T-helper 1 cell treated with Interleukin-12 subunit alpha and Interleukin-12 subunit beta and Interleukin-4 antibody, amounts not matched to agents 30 μg/mL and 1 μg/mL, for 36 hours (primary cell): ENCODE measurements around the gene CNPPD1.
"Not testable (repeated sequence)": the region's sequence is repeated elsewhere in the genome, so short reads cannot be mapped to it uniquely, and the experiment has no call there.

Experiments
- H3K27ac Mint-ChIP-seq: one replicate; pipeline ENCODE4 v1.8.0; 2021; ENCODE audit warnings: mild to moderate bottlenecking, mixed read lengths
- H3K27me3 Mint-ChIP-seq: one replicate; pipeline ENCODE4 v1.8.0; 2021; ENCODE audit warnings: low read depth, mixed read lengths
- H3K36me3 Mint-ChIP-seq: one replicate; pipeline ENCODE4 v1.8.0; 2021; ENCODE audit warnings: low read depth, mixed read lengths
- H3K4me1 Mint-ChIP-seq: one replicate; pipeline ENCODE4 v1.8.0; 2021; ENCODE audit warnings: low read depth, mixed read lengths
- H3K4me3 Mint-ChIP-seq: one replicate; pipeline ENCODE4 v1.8.0; 2021; ENCODE audit warnings: mild to moderate bottlenecking, moderate library complexity, mixed read lengths
- H3K9me3 Mint-ChIP-seq: one replicate; pipeline ENCODE4 v1.8.0; 2021; ENCODE audit warnings: mixed read lengths

CNPPD1 gene

DNA sequence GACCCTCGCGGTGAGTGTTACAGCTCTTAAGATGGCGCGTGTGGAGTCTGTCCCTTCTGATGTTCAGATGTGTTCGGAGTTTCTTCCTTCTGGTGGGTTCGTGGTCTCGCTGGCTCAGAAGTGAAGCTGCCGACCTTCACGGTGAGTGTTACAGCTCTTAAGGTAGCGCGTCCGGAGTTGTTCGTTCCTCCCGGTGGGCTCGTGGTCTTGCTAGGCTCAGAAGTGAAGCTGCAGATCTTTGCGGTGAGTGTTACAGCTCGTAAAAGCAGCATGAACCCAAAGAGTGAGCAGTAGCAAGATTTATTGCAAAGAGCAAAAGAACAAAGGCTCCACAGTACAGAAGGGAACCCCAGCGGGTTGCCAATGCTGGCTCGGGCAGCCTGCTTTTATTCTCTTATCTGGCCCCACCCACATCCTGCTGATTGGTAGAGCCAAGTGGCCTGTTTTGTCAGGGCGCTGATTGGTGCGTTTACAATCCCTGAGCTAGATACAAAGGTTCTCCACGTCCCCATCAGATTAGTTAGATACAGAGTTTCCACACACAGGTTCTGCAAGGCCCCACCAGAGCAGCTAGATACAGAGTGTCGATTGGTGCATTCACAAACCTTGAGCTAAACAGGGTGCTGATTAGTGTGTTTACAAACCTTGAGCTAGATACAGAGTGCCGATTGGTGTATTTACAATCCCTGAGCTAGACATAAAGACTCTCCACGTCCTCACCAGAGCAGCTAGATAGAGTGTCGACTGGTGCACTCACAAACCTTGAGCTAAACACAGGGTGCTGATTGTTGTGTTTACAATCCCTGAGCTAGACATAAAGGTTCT lies 24.0 kb upstream of the CNPPD1 start:
- peak overlapping the region; percentile 53 for H3K27ac Mint-ChIP-seq
- H3K36me3 Mint-ChIP-seq, H3K9me3 Mint-ChIP-seq, H3K4me1 Mint-ChIP-seq, H3K27me3 Mint-ChIP-seq: not testable (repeated sequence)
- peak overlapping the region; percentile 70 for H3K4me3 Mint-ChIP-seq

DNA sequence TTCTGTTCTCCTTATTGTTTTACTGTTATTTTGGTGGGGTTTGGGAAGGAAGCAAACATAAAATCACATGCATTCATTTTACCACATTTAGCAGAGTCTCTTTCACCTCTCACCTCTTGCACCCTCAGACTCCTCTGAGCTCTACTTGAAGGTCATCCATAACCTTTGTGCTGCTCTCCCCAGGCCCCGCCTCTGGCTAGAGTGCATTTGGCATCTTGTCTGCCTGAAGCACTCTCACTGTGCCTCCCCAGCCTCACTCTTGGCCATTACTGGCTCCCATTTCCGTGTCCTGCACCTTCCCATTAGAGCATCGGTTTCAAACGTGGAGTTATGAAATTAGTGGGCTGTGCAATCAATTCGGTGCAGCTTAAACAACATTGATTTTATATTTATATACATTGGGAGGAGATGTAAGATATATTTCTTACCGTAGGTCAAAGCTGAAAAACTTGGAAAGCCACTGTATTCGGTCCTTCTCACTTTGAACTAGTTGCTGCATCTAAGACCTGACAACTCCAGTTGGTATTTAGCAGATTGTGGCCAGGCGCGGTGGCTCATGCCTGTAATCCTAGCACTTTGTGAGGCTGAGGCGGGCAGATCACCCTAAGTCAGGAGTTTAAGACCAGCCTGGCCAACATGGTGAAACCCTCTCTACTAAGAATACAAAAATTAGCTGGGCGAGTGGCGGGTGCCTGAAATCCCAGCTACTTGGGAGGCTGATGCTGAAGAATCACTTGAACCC lies 22.9 kb upstream of the CNPPD1 start:
- peaks cover 4% of the 10 kb centered on the region for H3K9me3 Mint-ChIP-seq
- no peak overlapping the region for H3K27ac Mint-ChIP-seq
- no peaks in the 10 kb centered on the region for H3K36me3 Mint-ChIP-seq
- H3K4me1 Mint-ChIP-seq = peaks cover 4% of the 10 kb centered on the region
- H3K4me3 Mint-ChIP-seq = no peak overlapping the region
- H3K27me3 Mint-ChIP-seq = peaks cover 5% of the 10 kb centered on the region

GRCh38 chr2:219198974-219199373 lies 22.2 kb upstream of the CNPPD1 start:
- Mint-ChIP-seq H3K4me3 (no peak overlapping the region), H3K4me1 (peaks cover 4% of the 10 kb centered on the region)

DNA sequence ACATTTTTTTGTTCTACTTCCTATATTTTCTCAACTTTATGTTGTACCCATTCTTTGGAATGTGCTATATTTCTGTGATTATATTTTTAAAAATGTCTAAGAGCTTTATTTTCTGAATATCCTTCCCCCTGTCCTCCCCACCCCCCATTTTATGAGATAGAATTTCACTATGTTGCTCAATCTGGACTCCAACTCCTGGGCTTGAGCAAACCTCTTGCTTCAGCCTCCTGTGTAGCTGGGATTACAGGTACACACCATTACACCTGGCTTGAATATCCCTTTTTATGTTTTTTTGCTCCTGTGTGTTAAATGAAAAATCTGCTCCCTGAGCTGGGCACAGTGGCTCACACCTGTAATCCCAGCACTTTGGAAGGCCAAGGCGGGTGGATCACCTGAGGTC lies 20.7 kb upstream of the CNPPD1 start:
- no peak overlapping the region for H3K4me3 Mint-ChIP-seq
- H3K9me3 Mint-ChIP-seq = no peaks in the 10 kb centered on the region
- H3K4me1 Mint-ChIP-seq = peaks cover 4% of the 10 kb centered on the region
- H3K27ac Mint-ChIP-seq = no peak overlapping the region
- peaks cover 5% of the 10 kb centered on the region for H3K27me3 Mint-ChIP-seq
- H3K36me3 Mint-ChIP-seq = no peaks in the 10 kb centered on the region

More at GRCh38 chr2:219198974-219199373, 22.2 kb upstream of the CNPPD1 start:
- Mint-ChIP-seq H3K9me3 (no peaks in the 10 kb centered on the region), H3K36me3 (no peaks in the 10 kb centered on the region), H3K27ac (no peak overlapping the region), H3K27me3 (peaks cover 5% of the 10 kb centered on the region)

GRCh38 chr2:219186754-219187456 lies 10.2 kb upstream of the CNPPD1 start:
- Mint-ChIP-seq H3K9me3 (no peaks in the 10 kb centered on the region), H3K4me3 (no peak overlapping the region), H3K36me3 (peaks cover 27% of the 10 kb centered on the region), H3K27ac (peak overlapping the region; percentile 41), H3K4me1 (peaks cover 17% of the 10 kb centered on the region), H3K27me3 (no peaks in the 10 kb centered on the region)

GRCh38 chr2:219184121-219184520 lies 7.4 kb upstream of the CNPPD1 start:
- H3K4me1 Mint-ChIP-seq = peaks cover 41% of the 10 kb centered on the region

DNA sequence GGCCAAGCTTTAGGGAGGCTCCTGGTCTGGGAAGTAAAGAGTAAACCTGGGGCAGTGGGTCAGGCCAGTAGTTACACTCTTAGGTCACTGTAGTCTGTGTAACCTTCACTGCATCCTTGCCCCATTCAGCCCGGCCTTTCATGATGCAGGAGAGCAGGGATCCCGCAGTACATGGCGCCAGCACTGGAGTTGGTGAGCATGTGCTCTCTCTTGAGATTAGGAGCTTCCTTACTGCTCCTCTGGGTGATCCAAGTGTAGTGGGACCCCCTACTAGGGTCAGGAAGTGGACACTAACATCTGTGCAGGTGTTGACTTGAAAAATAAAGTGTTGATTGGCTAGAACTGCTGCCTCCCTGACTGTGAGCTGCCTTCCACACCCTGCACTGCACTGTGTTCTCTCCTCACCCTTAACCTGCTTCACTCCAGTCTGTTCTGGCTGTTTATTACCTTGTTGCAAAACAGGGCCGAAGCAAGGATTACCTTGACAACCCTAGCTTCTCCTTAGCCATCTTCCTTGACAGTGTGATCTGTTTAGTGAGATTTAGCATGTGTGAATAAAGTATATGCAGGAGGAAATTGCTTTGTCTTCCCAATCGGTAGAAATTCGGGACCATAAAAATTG lies 6.5 kb upstream of the CNPPD1 start:
- Mint-ChIP-seq H3K9me3 (no peaks in the 10 kb centered on the region), H3K27ac (no peak overlapping the region), H3K4me1 (peaks cover 47% of the 10 kb centered on the region), H3K4me3 (no peak overlapping the region), H3K27me3 (no peaks in the 10 kb centered on the region), H3K36me3 (peaks cover 42% of the 10 kb centered on the region)

More at GRCh38 chr2:219184121-219184520, 7.4 kb upstream of the CNPPD1 start:
- Mint-ChIP-seq H3K27me3 (no peaks in the 10 kb centered on the region), H3K4me3 (no peak overlapping the region), H3K9me3 (no peaks in the 10 kb centered on the region), H3K36me3 (peaks cover 42% of the 10 kb centered on the region), H3K27ac (peak overlapping the region; percentile 59)

DNA sequence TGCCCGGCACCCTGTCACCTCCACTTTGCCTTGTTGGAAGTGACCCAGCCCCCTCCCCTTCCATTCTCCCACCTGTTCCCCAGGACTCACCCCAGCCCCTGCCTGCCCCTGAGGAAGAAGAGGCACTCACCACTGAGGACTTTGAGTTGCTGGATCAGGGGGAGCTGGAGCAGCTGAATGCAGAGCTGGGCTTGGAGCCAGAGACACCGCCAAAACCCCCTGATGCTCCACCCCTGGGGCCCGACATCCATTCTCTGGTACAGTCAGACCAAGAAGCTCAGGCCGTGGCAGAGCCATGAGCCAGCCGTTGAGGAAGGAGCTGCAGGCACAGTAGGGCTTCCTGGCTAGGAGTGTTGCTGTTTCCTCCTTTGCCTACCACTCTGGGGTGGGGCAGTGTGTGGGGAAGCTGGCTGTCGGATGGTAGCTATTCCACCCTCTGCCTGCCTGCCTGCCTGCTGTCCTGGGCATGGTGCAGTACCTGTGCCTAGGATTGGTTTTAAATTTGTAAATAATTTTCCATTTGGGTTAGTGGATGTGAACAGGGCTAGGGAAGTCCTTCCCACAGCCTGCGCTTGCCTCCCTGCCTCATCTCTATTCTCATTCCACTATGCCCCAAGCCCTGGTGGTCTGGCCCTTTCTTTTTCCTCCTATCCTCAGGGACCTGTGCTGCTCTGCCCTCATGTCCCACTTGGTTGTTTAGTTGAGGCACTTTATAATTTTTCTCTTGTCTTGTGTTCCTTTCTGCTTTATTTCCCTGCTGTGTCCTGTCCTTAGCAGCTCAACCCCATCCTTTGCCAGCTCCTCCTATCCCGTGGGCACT lies 5.8 kb upstream of the CNPPD1 start:
- peaks cover 48% of the 10 kb centered on the region for H3K4me1 Mint-ChIP-seq
- no peaks in the 10 kb centered on the region for H3K9me3 Mint-ChIP-seq
- H3K4me3 Mint-ChIP-seq = no peak overlapping the region
- no peaks in the 10 kb centered on the region for H3K27me3 Mint-ChIP-seq
- no peak overlapping the region for H3K27ac Mint-ChIP-seq
- H3K36me3 Mint-ChIP-seq = peaks cover 42% of the 10 kb centered on the region

DNA sequence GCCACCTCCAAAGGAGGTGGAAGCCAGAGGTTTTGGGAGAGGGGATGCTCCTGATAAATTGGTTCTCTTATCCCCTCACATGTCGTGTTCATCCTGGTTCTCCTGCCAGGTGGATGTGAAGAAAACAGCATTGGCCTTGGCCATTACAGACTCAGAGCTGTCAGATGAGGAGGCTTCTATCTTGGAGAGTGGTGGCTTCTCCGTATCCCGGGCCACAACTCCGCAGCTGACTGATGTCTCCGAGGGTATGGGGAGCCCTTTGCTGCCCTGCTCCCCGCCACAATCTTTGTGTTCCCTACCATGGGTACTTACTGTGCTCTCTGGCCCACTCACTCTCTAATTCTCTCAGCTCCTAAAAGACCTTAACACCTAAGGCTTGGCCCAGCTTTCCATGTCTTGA lies 4.8 kb upstream of the CNPPD1 start:
- Mint-ChIP-seq H3K36me3 (peaks cover 38% of the 10 kb centered on the region), H3K4me3 (peak overlapping the region; percentile 28), H3K27ac (peak overlapping the region; percentile 49)

DNA sequence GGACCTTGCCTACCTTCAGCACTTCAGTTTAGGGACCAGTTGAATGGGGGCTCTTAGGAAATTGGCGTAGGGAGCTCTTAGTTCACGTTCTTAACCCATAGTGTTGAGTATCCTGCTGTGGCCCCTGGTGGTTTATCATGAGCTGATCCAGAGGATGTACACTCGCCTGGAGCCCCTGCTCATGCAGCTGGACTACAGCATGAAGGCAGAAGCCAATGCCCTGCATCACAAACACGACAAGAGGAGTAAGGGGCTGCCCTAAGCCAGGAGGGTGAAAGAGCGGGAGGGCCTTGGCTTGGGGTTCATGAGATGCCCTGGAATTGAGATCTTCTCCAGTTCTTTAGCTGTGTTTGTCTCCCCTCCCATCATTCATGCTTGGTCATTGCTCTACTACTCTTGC lies 4.2 kb upstream of the CNPPD1 start:
- H3K36me3 Mint-ChIP-seq = peaks cover 38% of the 10 kb centered on the region

More for the DNA sequence above, 4.8 kb upstream of the CNPPD1 start:
- H3K4me1 Mint-ChIP-seq = peaks cover 50% of the 10 kb centered on the region
- no peaks in the 10 kb centered on the region for H3K27me3 Mint-ChIP-seq
- no peaks in the 10 kb centered on the region for H3K9me3 Mint-ChIP-seq

DNA sequence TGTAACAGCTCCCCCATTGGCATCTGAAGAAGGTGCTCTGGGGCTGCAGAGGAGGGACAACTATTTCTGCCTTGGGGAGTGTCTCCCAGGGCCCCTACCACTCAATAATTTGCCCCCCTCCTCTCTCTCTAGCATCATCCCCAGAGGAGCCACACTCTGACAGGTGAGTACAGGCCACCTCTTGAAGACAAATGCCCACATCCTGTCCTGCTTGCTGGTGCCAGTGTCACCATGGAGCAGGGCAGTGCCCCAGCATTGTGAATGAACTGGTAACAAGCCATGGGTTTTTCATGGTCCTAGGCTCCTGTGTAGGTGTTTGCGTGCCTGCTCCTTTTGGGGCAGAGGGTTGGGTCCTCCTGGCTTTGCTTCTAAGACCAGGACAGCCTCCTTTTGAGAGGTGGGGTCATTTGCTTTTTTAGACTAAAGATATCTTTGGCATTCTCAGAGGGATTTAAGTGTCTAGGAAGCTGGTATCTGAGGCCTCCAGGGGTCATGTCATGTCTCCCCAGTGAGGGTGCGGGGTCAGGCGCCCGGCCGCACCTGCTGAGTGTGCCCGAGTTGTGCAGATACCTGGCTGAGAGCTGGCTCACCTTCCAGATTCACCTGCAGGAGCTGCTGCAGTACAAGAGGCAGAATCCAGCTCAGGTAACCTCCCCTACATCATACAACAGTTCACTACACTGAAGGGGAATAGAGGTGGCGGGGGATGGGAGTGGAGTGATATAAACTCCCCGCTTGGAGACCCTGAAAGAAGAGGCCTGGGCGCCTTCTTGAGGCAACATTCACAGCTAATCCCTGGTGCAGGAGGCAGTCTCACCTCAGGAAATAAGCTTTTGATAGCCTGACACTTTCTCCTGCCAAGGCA lies 3.1 kb upstream of the CNPPD1 start:
- Mint-ChIP-seq H3K4me1 (peaks cover 57% of the 10 kb centered on the region), H3K27ac (peak overlapping the region; percentile 84), H3K4me3 (peak overlapping the region; percentile 89), H3K9me3 (no peaks in the 10 kb centered on the region), H3K27me3 (no peaks in the 10 kb centered on the region), H3K36me3 (peaks cover 31% of the 10 kb centered on the region)

More for the DNA sequence above, 4.2 kb upstream of the CNPPD1 start:
- Mint-ChIP-seq H3K4me1 (peaks cover 51% of the 10 kb centered on the region), H3K27me3 (no peaks in the 10 kb centered on the region), H3K4me3 (peak overlapping the region; percentile 59), H3K27ac (peak overlapping the region; percentile 41), H3K9me3 (no peaks in the 10 kb centered on the region)

DNA sequence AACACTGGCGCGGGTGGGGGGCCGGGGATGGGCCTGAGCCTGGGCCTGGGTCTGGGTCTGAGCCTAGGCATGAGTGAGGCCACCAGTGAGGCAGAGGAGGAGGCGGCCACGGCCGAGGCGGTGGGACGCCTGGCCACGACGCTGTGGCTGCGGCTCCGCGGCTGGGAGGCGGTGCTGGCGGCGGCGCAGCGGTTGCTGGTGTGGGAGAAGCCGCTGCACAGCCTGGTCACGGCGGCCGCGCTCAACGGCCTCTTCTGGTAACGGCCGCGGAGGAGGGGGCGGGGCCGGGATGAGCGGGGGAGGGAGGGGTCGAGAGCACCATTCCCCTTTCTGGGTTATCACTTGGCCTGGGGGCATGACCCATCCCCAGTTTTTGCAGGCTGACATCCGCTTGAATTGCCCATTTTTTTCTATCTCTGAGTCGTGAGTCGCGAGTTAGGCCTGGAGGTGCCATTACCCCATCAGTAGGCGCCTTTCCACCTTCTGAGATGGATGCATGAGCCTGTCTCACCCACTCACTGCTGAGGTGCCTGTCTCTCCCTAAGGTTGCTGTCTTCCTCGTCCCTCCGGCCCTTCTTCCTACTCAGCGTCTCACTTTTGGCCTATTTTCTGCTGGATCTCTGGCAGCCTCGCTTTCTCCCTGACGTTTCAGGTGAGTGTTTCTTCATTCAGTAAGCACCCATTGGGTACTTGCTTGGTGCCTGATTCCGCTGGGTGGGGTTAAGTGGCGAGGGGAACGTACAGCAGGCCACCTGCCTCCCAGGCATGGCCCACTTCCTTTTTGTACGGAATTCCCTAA lies 1.9 kb upstream of the CNPPD1 start:
- peak overlapping the region; percentile 89 for H3K4me3 Mint-ChIP-seq
- H3K4me1 Mint-ChIP-seq = peaks cover 60% of the 10 kb centered on the region
- no peaks in the 10 kb centered on the region for H3K9me3 Mint-ChIP-seq
- peaks cover 33% of the 10 kb centered on the region for H3K36me3 Mint-ChIP-seq
- H3K27ac Mint-ChIP-seq = peak overlapping the region; percentile 84
- H3K27me3 Mint-ChIP-seq = no peaks in the 10 kb centered on the region
